ENCODE results near the gene NELFCD.
A peak's percentile ranks its signal among the peaks of the same experiment; 100 is the strongest.

The NELFCD gene

DNA sequence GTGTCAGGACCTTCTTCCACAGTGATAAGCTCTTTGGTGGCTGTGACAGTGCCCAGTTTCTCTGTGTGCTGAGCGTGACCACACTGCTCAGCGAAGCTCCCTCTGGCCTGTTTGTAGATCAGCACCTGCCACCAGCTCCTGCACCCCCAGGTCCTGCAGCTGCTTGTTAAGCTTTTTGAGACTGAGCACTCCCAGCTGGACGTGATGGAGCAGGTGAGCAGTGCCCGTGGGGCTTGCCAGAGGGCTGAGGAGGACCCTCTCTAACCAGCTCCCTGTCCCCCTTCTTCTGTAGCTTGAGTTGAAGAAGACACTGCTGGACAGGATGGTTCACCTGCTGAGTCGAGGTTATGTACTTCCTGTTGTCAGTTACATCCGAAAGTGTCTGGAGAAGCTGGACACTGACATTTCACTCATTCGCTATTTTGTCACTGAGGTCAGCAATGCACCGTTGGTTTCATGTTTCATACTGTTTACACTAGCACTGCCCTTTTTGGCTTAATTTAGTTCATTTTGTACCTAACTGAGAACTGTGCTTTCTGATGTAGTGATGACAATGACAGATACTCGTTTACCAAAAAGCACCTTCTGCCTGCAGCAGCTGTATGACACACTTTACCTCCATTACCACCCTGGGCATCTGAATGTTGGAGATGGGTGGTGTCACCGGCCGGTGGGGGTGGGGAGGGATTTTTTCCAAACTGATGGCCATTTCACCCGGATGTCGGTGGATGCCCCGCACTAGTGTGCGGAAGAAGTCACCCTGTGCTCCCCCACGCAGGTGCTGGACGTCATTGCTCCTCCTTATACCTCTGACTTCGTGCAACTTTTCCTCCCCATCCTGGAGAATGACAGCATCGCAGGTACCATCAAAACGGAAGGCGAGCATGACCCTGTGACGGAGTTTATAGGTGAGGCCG lies 12.5 kb downstream of the NELFCD start:
- no peak for DNase-seq

- no peak for DNase-seq
Measured at GRCh38 chr20:58994390-58995159, 13.5 kb downstream of the NELFCD start.

DNA sequence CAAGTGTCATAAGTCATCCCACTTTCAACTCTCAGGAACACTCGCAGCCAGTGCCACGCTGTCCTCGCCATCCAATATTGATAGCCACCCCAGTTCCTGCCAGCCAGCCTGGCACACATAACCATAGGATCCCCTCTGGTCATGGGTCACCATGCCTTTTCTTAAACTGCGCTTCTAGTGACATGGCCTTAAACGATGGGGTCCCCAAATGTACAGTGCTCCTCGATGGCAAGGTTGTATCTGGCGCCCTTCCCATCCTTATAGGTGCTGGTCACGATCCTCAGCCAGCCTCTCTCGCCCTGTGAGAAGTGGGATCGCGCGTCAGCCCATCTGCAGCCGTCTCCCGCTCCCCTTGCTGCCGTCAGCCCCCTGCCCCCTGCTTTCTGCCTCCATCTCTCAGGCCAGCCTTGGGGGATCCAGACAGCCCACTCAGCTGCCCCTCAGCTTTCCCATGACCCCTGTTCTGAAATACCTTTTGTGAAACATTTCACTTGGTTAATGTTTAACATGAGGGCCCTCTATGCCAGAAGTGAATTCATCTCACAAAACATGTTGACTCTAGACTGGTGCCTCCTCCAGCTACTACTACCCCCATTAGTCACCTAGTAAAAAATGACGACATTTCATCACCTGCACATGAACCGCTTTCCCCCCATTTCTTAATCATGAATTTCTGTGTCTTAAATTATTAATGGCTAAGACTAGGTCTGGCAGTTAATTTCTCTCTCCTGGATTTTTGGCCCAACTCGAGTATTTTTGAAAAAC lies 14.6 kb downstream of the NELFCD start:
- no peak for DNase-seq

- DNase-seq = no peak
Measured at GRCh38 chr20:58996226-58996611, 15.2 kb downstream of the NELFCD start.

GRCh38 chr20:58997141-58997770 lies 16.2 kb downstream of the NELFCD start:
- no peak for DNase-seq

GRCh38 chr20:58998656-58999055 lies 17.6 kb downstream of the NELFCD start:
- no peak for DNase-seq

GRCh38 chr20:59000326-59000725 lies 19.3 kb downstream of the NELFCD start:
- DNase-seq = no peak

DNA sequence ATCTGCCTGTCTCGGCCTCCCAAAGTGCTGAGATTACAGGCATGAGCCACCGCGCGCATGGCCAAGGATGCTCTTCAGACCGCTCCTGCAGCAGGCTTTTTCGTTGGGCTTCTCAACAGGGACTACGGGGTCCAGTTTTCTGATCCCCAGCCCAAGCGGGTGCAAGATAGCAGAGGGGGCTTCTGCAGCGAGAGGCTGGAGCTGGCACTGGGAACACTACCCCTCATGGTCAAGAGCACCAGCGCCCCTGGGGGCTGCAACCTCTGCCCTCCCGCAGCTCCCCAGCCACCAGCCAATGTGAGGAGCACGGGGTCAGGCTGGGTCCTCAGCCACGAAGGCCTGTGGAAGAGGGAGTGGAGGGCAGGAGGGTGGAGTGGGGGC lies 20.0 kb downstream of the NELFCD start:
- no peak for DNase-seq

DNA sequence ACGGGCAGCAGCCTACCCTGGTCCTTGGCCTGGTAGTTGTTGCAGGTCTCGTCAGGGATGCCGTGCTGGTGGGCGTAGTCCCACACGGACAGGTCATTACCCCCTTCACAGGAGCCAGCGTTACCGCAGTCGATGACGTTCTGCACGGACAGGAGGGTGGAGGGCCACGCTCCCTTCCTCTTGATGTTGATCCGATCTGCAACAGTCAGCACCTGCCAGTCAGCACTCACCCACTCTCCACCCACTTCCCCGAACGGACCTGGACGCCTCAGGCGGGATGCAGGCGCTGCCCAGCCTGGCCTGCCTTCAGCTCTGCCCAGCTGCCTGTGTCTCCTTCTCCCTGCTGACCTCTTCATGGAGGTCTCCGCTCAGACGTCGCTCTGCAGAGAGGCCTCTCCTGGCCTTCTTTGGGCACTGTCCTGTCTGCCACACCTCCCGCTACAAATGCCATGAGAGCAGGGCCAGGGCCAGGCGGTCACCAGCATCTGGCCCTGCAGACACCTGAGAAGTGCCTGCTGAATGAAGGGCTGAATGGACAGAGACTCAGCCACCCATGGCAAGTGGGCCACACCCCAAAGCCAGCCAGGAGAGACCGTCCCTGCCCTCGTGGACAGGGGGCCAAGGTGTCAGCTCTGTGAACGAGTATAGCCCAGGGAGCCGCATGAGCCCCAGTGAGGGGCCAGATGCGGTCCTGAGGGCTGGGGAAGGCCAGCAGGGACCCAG lies 20.6 kb downstream of the NELFCD start:
- no peak for DNase-seq

- no peak for DNase-seq
Measured at GRCh38 chr20:59002388-59002787, 21.3 kb downstream of the NELFCD start.

DNA sequence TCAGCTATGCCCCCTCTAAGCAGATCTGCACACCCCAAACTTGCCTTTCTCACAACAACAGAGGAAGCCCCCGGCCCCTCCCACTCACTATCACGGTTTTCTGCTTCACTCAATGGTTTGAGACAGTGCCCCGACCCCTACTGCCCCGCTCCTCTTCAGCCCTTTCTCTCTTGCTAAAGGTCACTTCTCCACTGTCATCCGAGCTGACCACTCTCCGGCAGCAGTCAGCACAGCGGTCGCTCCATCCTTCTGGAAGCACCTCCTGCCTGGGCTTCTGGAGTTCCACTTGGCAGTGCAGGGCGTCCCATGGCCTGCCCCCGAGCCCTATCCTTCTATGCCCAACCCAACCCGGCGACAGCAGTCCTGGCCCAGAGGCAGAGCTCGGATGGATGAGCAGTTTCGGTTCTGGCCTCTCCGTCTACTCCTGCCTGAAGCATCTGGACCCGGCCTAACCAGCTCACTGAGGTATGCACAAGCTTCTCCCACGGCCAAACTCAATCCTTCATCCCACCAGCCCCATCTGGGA lies 21.9 kb downstream of the NELFCD start:
- DNase-seq = no peak

- DNase-seq = no peak
Measured at GRCh38 chr20:59003836-59004492, 22.9 kb downstream of the NELFCD start.

GRCh38 chr20:59004493-59004762 lies 23.4 kb downstream of the NELFCD start:
- peak in 3 of 56 donors; percentile 24 to 36 (median 33) for DNase-seq

- peak in 11 of 56 donors; percentile 16 to 61 (median 36) for DNase-seq
Measured at GRCh38 chr20:59004763-59005522, 23.9 kb downstream of the NELFCD start.

DNA sequence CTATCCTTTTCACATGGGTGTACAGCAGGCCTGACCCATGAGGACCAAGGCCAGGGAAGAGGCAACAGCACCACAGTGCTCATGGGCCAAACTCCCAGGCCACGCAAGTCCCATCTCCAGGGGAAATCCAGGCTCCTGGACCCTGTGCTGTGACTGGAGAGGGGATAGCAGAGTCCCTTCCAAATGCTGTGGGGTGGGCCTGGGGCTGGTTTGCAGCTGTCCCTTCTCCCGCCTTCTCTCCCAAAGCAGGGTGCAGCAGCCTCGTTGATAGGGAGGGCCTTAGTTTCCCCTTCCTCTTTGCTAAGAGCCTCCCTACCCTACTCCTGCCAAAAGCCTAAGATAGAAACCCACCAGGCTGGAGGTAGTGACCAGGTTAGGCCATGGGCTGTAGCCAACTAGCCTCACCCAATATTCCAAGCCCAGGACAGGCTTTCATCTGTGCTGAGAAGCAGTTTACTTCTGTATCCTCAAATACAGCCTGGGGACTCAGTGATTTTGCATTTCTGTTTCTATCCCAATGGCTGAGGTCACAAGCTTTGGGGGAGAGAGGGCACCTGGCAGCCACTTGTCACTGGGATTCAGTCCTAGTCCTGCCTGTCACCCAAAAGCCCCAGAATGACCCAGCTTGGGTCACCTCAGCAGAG lies 24.6 kb downstream of the NELFCD start:
- DNase-seq = no peak

GRCh38 chr20:59006167-59006863 lies 25.3 kb downstream of the NELFCD start:
- DNase-seq = no peak

- DNase-seq = peak in 5 of 56 donors; percentile 37 to 49 (median 44)
Measured at GRCh38 chr20:59006864-59007664, 26.0 kb downstream of the NELFCD start, which contains the start of gene CTSZ. Gene CTSZ, minus strand, starts transcription at chr20:59007254. Its CDS starts 126 bp downstream, at chr20:59007128.
